Subcutaneous adipose tissue (tissue), 4 donors: Measurements from ENCODE around the gene MARCHF2. TPM values are rescaled to one million over a fixed set of nuclear protein-coding genes. Genes with fewer than 3 reads are reported as not detected.

Experiments
- total RNA-seq, 4 donors: library from RNA; depleted of rRNA; stranded (reverse); fragments of >200 nt; gene quantifications; one replicate each; pipeline ENCODE4 v1.1.0, GENCODE V29; 2016
- TF ChIP-seq, protein P1 (sequence below): fragments of 450-650 bp; IDR thresholded peaks from one replicate; pipeline ENCODE4 v1.5.1; 2016; ENCODE audit warnings: low read depth, mild to moderate bottlenecking, control low read depth, antibody characterized with exemption, moderate library complexity

Gene MARCHF2
- total RNA-seq, 4 donors from 2014 or later: 107 to 314 (median 189) TPM

DNA sequence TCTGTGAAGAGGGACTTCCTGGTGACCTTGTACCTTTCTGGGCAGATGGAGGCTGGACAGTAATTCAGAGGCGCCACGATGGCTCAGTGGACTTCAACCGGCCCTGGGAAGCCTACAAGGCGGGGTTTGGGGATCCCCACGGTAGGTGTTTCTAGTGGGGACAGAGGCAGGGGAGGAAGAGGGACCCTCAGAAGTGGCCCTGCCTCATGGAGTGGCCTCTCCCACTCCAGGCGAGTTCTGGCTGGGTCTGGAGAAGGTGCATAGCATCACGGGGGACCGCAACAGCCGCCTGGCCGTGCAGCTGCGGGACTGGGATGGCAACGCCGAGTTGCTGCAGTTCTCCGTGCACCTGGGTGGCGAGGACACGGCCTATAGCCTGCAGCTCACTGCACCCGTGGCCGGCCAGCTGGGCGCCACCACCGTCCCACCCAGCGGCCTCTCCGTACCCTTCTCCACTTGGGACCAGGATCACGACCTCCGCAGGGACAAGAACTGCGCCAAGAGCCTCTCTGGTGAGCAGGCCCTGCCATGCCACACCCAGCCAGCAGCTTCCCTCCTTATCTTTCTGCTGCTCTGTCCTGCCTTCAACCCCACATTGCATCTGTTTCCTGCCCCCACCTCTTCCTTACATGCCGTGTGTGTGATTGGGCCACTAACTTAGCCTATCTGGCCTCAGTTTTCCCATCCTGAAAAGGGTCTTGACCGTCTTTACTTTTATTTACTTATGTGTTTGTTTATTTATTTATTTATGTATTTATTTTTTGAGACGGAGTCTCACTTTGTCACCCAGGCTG is 41.9 kb upstream of the MARCHF2 start:
- TF ChIP-seq, protein P1, sequence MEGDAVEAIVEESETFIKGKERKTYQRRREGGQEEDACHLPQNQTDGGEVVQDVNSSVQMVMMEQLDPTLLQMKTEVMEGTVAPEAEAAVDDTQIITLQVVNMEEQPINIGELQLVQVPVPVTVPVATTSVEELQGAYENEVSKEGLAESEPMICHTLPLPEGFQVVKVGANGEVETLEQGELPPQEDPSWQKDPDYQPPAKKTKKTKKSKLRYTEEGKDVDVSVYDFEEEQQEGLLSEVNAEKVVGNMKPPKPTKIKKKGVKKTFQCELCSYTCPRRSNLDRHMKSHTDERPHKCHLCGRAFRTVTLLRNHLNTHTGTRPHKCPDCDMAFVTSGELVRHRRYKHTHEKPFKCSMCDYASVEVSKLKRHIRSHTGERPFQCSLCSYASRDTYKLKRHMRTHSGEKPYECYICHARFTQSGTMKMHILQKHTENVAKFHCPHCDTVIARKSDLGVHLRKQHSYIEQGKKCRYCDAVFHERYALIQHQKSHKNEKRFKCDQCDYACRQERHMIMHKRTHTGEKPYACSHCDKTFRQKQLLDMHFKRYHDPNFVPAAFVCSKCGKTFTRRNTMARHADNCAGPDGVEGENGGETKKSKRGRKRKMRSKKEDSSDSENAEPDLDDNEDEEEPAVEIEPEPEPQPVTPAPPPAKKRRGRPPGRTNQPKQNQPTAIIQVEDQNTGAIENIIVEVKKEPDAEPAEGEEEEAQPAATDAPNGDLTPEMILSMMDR: no peak

- TF ChIP-seq, protein P1: no peak
Measured at GRCh38 chr19:8373867-8374813, 39.0 kb upstream of the MARCHF2 start.

DNA sequence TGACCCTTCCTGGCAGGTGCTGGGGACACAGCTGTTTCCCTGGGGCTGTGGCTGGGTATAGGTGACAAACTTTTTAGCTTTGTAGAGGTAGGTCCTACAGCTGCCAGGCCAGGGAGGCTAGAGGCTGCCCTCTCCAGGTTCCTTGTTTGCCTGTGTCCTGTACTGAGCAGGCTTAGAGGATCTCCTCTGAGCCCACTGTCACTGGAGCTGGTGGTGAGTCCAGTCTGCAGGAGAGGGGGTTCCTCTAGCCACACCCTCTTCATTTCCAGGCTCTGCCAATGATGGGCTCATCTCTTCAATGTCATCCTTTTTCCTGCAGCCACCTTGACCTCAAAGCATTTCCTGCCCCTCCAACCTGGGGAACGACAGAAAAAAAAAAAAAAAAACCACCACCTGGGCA is 35.5 kb upstream of the MARCHF2 start:
- TF ChIP-seq, protein P1: no peak

GRCh38 chr19:8386990-8387389 is 26.1 kb upstream of the MARCHF2 start:
- TF ChIP-seq, protein P1: no peak

DNA sequence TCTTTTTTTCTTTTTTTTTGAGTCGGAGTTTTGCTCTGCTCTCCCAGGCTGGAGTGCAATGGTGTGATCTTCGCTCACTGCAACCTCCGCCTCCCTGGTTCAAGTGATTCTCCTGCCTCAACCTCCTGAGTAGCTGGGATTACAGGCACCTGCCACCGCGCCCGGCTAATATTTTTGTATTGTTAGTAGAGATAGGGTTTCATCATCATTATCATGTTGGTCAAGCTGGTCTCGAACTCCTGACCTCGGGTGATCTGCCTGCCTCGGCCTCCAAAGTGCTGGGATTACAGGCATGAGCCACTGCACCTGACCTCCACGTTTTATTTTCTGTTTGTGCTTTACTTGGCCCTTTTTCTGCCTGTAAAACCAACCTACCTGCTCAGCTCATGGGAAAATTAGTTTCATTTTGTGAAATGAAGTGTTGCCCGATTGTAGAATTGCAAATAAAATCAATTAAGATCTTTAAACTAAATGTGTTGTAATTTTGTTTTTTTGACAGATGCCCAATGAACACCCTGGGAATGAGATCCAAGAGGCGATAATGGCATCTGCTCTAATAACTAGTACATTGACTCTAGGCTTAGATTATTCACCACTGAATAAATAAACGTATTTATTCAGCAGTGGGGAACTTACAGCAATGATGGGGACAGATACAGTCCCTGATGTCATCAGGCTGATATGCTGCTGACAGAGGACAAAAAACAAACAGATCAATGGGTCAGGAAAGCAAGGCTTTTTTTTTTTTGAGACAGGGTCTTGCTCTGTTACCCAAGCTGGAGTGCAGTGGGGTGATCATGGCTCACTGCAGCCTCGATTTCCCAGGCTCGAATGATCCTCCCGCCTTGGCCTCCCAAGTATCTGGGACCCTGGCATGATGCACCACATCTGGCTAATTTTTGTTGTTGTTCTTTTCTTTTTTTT is 25.2 kb upstream of the MARCHF2 start:
- TF ChIP-seq, protein P1: no peak

- TF ChIP-seq, protein P1: no peak
Measured at GRCh38 chr19:8388612-8388958, 24.5 kb upstream of the MARCHF2 start.
